GM12878 (cell line): ENCODE data around the gene DHX32. TPM values are rescaled to one million over a fixed set of nuclear protein-coding genes. Genes with fewer than 3 reads are reported as not detected.

Experiments
- ATAC-seq: fragments of 200-7000 bp; cut with Tn5 transposase; 3 replicates; pipeline ENCODE4 v1.9.1; 2020; ENCODE audit warnings: mild to moderate bottlenecking, moderate library complexity
- BruUV-seq: library from RNA; stranded (reverse); fragments of 400-500 nt; replicated peaks from 2 replicates; lab custom pipeline; 2021; lab: Mats Ljungman, UMichigan
- CTCF ChIA-PET: fragments of 300-600 bp; sonication (Branson Sonifier 250); formaldehyde crosslinking; extraction: SDS; loops from one replicate; lab custom pipeline; 2021; ENCODE audit warnings: inconsistent platforms; lab: Yijun Ruan, JAX
- POLR2A ChIA-PET: fragments of 350-600 bp; formaldehyde crosslinking; extraction: SDS; loops from one replicate; lab custom pipeline; 2021; ENCODE audit warnings: inconsistent platforms; lab: Charles Lee
- RAD21 ChIA-PET: fragments of 300-600 bp; sonication (Branson Sonifier 250); formaldehyde crosslinking; loops from one replicate; lab custom pipeline; 2023; ENCODE audit warnings: antibody characterized with exemption; ENCODE audit not compliant: unreplicated experiment; lab: Charles Lee
- SMC1A ChIA-PET: fragments of 300-600 bp; sonication (Branson Sonifier 250); formaldehyde crosslinking; loops from one replicate; lab custom pipeline; 2023; ENCODE audit not compliant: unreplicated experiment, uncharacterized antibody; lab: Charles Lee
- DNase-seq: peaks from one replicate; pipeline ENCODE4 v3.0.0-alpha.2; 2011; ENCODE audit warnings: low read depth, low spot score
- FAIRE-seq: peaks from 3 replicates; lab custom pipeline; 2011; peaks lifted over from hg19 to GRCh38; lab: Jason Lieb, UNC
- H2AFZ ChIP-seq: 2 replicates; pipeline ENCODE4 v1.6.0; 2011; ENCODE audit warnings: low read depth, low read length, control low read depth; ENCODE audit not compliant: control insufficient read depth
- H3K27ac ChIP-seq: 2 replicates; pipeline ENCODE4 v1.5.1; 2011; ENCODE audit warnings: control low read depth; ENCODE audit not compliant: control insufficient read depth, insufficient read depth
- H3K27me3 ChIP-seq, 2 experiments: replicated peaks in 1 of 2; 2 replicates each; pipeline versions ENCODE4 v1.6.0 to v1.6.1; 2011; ENCODE audit warnings: low read length in 1 of 2; ENCODE audit not compliant: control insufficient read depth in 2 of 2, insufficient read depth in 2 of 2
- H3K36me3 ChIP-seq, 2 experiments: 2 replicates each; pipeline ENCODE4 v1.5.1; 2011; ENCODE audit warnings: low read length in 1 of 2; ENCODE audit not compliant: control insufficient read depth in 2 of 2, insufficient read depth in 2 of 2
- H3K4me1 ChIP-seq: 2 replicates; pipeline ENCODE4 v1.6.1; 2011; ENCODE audit warnings: mild to moderate bottlenecking, low read length, moderate library complexity, mixed read lengths; ENCODE audit not compliant: control insufficient read depth, insufficient read depth
- H3K4me2 ChIP-seq: 2 replicates; pipeline ENCODE4 v1.6.0; 2011; ENCODE audit warnings: control low read depth; ENCODE audit not compliant: control insufficient read depth, insufficient read depth
- H3K4me3 ChIP-seq: fragments of 200-600 bp; sonication (generic); 2 replicates; pipeline ENCODE4 v1.5.1; 2016
- H3K79me2 ChIP-seq: 2 replicates; pipeline ENCODE4 v1.6.0; 2011; ENCODE audit warnings: low read length; ENCODE audit not compliant: control insufficient read depth, insufficient read depth
- H3K9ac ChIP-seq: 2 replicates; pipeline ENCODE4 v1.8.0; 2011; ENCODE audit warnings: low read length, control low read depth, mixed read lengths; ENCODE audit not compliant: control insufficient read depth, insufficient read depth
- H3K9me3 ChIP-seq: replicated peaks from 3 replicates; pipeline ENCODE4 v1.5.1; 2011; ENCODE audit warnings: mild to moderate bottlenecking, low read length; ENCODE audit not compliant: control insufficient read depth, insufficient read depth
- H4K20me1 ChIP-seq: 2 replicates; pipeline ENCODE4 v1.6.0; 2011; ENCODE audit not compliant: control insufficient read depth, insufficient read depth
- ATF7 ChIP-seq: fragments of 450-650 bp; IDR thresholded peaks from 2 replicates; pipeline ENCODE4 v1.6.1; 2016; ENCODE audit warnings: low read depth, mild to moderate bottlenecking
- BACH1 ChIP-seq: fragments of 450-650 bp; IDR thresholded peaks from 2 replicates; pipeline ENCODE4 v1.6.1; 2017; ENCODE audit warnings: mild to moderate bottlenecking, borderline replicate concordance
- MEF2A ChIP-seq: IDR thresholded peaks from 2 replicates; pipeline ENCODE4 v1.6.1; 2011; ENCODE audit warnings: low read depth, mild to moderate bottlenecking, low read length, moderate library complexity; ENCODE audit not compliant: insufficient read depth
- MTA3 ChIP-seq: IDR thresholded peaks from 2 replicates; pipeline ENCODE4 v1.6.1; 2012; ENCODE audit warnings: low read length, inconsistent platforms, borderline replicate concordance
- NFYB ChIP-seq: IDR thresholded peaks from 2 replicates; pipeline ENCODE4 v1.6.1; 2011; ENCODE audit warnings: low read depth, mild to moderate bottlenecking, low read length, improper control_type of control experiment, moderate library complexity; ENCODE audit not compliant: insufficient read depth
- ZNF622 ChIP-seq: fragments of 450-650 bp; IDR thresholded peaks from 2 replicates; pipeline ENCODE4 v1.6.1; 2017; ENCODE audit warnings: mild to moderate bottlenecking, inconsistent platforms
- WGBS: methylation state at CpG from one replicate; pipeline ENCODE4 v1.1.6; 2016; ENCODE audit warnings: low lambda C conversion rate; ENCODE audit not compliant: insufficient replicate concordance, insufficient coverage; ENCODE audit errors: missing lambda C conversion rate; 5-methylcytosine and 5-hydroxymethylcytosine counted together
- in situ Hi-C: fragments of 300-500 bp; cut with MboI; formaldehyde crosslinking; loops from 9 replicates; pipeline ENCODE4 v1.14.3; 2018; ENCODE audit warnings: mixed read lengths
- intact Hi-C: fragments of 100-400 bp; cut with micrococcal nuclease; formaldehyde crosslinking; loops from one replicate; pipeline ENCODE4 v1.14.2; 2022; ENCODE audit not compliant: unreplicated experiment
- polyA plus RNA-seq, 11 experiments: library from polyadenylated mRNA; depleted of rRNA in 4 of 11; unstranded in 6 of 11; stranded (reverse) in 5 of 11; fragments of >200 nt; fragmentation: Nextera tagmentation in 4 of 11; fragmentation: Illumina TruSeq in 1 of 11; extraction: Ambion mirVana in 4 of 11; extraction: Trizol in 1 of 11; gene quantifications; 1 replicate in 1 of 11; 2 replicates in 10 of 11; pipeline versions ENCODE4 v1.2.1 to v1.2.3, GENCODE V29; 2011 to 2016; ENCODE audit warnings: inconsistent platforms in 2 of 11, missing spikeins in 2 of 11, low read depth in 1 of 11
- total RNA-seq, 4 experiments: library from RNA; depleted of rRNA in 3 of 4; stranded (reverse); fragments of >200 nt in 3 of 4; fragmentation: Illumina TruSeq in 1 of 4; extraction: Trizol in 1 of 4; gene quantifications; 2 replicates each; pipeline versions ENCODE4 v1.2.1 to v1.2.3, GENCODE V29; 2013 to 2021
- TF ChIP-seq, protein P1 (sequence below): IDR thresholded peaks from 2 replicates; pipeline ENCODE4 v1.6.1; 2011; ENCODE audit warnings: mild to moderate bottlenecking, low read depth, low read length, moderate library complexity; ENCODE audit not compliant: insufficient replicate concordance

DHX32 gene
- total and polyA plus RNA-seq, 10 of the 15 experiments (the other 5 are each of a cell fraction or from before 2014, with no cell fraction given): 5.4 to 21.0 (median 16.0) TPM

GRCh38 chr10:125815764-125816163 lies 65.3 kb downstream of the DHX32 start:
- intact Hi-C loops (no loop called here), in situ Hi-C loops (no loop called here)
- no peaks in the 10 kb centered on the region for H4K20me1 ChIP-seq
- TF ChIP-seq MTA3 (no peak), NFYB (no peak), ATF7 (no peak), ZNF622 (no peak), BACH1 (no peak), MEF2A (no peak)
- TF ChIP-seq, protein P1, sequence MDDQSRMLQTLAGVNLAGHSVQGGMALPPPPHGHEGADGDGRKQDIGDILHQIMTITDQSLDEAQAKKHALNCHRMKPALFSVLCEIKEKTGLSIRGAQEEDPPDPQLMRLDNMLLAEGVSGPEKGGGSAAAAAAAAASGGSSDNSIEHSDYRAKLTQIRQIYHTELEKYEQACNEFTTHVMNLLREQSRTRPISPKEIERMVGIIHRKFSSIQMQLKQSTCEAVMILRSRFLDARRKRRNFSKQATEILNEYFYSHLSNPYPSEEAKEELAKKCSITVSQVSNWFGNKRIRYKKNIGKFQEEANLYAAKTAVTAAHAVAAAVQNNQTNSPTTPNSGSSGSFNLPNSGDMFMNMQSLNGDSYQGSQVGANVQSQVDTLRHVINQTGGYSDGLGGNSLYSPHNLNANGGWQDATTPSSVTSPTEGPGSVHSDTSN: no peak
- H3K27ac ChIP-seq: no peak overlapping the region
- H2AFZ ChIP-seq: no peak overlapping the region
- ChIA-PET CTCF (no interaction called here), SMC1A (no interaction called here), RAD21 (no interaction called here), POLR2A (interaction anchor here (0.5 kb wide), 1 partner anchor 88 kb away, joined by 5 read pairs; no protein-coding TSS in a partner anchor)
- WGBS: 44% methylated on average over 1 of the region's 1 CpG
- no peak overlapping the region for H3K4me3 ChIP-seq
- H3K27me3 ChIP-seq: no peaks in the 10 kb centered on the region
- H3K9me3 ChIP-seq: no peaks in the 10 kb centered on the region
- H3K36me3 ChIP-seq: peaks cover 0 to 10% of the 10 kb centered on the region in 2 experiments; a peak in 1 of 4 replicates
- no TSS peak for BruUV-seq
- ATAC-seq: no peak
- no peaks in the 10 kb centered on the region for H3K4me1 ChIP-seq
- DNase-seq: no peak
- H3K79me2 ChIP-seq: peaks cover 6% of the 10 kb centered on the region
- no peak overlapping the region for H3K9ac ChIP-seq
- no peak for FAIRE-seq
- no peak overlapping the region for H3K4me2 ChIP-seq
